ELR (cell line): Measurements from ENCODE around the gene SLC7A7.
"Not testable (repeated sequence)": the region's sequence is repeated elsewhere in the genome, so short reads cannot be mapped to it uniquely, and the experiment has no call there.

Source experiments
- DNase-seq: peaks from one replicate; pipeline ENCODE4 v3.0.0-alpha.2; 2015; ENCODE audit warnings: low read depth

The SLC7A7 gene

DNA sequence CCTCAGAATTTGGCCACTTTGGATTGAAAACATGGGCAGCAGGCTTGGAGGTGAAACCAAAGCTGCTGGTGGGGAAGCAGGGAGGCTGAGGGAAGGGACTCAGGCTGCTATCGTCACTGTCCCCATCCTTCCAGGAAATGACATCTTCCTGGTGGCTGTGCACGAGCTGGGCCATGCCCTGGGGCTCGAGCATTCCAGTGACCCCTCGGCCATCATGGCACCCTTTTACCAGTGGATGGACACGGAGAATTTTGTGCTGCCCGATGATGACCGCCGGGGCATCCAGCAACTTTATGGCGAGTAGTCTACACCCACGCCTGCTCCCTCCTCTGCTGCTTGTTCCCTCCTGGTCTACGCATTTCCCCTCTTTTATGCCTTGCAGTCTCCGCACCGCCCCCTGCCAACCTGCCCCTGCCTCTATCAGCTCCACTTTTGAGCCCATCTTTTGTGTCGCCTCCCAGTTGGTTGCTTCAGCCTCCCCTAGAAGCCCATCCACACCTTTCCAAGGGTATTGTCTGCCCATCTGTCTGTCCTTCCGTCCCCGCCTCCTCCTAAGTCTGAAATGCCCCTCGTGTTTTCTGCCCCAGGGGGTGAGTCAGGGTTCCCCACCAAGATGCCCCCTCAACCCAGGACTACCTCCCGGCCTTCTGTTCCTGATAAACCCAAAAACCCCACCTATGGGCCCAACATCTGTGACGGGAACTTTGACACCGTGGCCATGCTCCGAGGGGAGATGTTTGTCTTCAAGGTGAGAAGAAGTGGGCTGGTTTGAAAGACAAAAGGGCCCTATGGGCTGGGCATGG, 28.1 kb upstream of the SLC7A7 start:
- no peak for DNase-seq

DNA sequence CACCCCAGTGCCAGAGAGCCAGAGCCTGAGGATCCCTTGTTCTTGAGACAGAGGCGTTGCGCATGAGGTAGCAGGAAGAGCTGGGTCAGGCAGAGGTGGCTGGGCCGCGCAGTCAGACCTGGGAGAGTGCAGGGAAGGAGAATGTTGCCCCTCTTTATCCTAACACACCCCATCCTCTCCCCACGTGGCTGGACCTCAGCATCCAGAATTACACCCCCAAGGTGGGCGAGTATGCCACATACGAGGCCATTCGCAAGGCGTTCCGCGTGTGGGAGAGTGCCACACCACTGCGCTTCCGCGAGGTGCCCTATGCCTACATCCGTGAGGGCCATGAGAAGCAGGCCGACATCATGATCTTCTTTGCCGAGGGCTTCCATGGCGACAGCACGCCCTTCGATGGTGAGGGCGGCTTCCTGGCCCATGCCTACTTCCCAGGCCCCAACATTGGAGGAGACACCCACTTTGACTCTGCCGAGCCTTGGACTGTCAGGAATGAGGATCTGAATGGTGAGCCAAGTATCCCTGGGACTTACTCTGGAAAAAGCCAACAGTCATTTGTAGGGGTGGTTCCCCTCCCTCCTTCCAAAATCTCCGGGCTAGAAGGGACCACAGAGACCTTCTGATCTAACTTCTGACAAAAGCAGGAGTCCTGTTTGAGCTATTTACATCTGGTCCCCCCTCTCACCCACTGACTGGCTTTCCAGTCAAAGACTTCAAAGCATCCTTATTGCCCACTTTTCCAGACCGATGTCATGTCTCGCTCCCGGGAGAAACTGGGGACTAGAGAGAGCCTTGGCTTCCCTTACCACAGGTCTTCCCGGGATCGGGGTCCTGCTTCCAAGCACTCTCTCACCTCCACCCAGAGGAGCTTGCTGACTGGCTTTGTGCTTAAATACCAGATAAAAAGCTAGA, 27.2 kb upstream of the SLC7A7 start:
- DNase-seq: no peak

DNA sequence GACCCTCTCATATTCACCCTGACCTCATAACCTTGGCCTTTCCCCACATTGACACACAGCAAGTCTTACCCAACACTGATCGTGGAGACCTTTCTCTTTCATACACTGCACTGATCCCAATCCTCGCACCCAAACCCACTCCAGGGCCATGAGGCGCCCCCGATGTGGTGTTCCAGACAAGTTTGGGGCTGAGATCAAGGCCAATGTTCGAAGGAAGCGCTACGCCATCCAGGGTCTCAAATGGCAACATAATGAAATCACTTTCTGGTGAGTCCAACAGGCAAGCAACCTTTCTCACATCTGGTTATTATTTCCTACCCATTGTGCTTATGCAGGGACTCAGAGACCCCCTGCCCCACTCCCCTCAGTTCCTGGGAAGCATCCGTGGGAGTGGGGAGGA, 26.5 kb upstream of the SLC7A7 start:
- no peak for DNase-seq

DNA sequence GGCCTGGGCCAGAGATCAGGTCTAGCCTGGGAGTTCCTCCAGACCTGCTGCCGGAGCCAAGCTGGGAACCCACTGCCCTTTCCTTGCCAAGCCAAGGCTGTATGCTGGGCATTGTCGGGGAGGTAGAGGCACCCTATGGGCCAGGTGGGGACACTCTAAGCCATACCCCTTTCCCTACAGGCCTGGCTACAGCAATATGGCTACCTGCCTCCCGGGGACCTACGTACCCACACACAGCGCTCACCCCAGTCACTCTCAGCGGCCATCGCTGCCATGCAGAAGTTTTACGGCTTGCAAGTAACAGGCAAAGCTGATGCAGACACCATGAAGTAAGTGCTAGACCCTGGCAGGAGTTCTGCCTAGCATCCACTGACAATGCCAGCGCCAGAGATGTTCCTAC, 26.1 kb upstream of the SLC7A7 start:
- no peak for DNase-seq

DNA sequence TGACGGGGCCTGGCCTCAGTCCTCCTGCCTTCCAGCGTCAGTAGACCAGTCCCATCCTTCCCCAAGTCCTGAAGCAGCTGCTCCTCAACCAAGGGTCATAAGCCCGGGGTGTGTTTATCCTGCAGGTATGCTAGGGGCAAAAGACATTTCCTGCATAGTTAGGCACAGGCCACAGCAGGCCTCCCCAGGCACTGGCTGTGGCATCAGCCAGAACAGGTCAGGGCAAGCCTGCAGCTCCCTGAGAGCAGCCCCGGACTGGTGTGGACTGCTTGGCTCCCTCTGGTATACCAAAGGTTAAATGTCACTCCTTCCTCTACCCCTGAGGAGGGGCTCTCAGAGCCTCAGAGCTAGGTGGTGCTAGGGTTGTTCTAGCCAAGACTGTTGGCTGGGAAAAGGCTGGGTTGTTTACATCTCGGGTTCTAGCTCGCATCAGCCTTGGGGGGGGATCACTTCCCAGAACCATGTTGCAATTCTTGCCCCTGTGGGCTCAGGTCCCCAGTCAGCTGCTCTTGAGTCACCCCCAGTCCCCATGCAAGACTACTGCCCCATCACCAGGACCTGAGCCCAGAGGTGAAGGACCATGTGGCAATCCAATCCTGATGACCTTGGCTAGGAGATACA, 24.0 kb upstream of the SLC7A7 start:
- no peak for DNase-seq

DNA sequence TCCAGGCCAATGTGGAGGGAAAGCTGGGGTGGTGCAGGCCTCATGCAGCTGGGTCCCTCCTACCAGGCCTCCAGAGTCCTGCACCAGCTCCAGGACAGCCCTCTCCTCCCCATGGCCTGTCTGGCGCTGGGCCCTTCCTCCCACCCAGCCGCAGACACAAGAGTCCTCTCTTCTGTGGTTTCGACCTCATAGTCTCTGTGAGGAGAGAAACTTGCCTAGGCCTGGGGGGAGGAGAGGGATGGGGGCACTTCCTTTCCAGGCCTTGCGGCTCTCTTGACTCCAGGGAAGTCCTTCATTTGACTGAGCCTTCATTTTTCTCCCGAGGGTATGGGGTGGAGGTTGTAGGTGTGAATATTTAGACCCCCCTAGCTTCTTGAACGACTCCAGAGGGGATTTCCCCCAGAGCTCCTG, 23.4 kb upstream of the SLC7A7 start:
- peak; percentile 70 for DNase-seq

DNA sequence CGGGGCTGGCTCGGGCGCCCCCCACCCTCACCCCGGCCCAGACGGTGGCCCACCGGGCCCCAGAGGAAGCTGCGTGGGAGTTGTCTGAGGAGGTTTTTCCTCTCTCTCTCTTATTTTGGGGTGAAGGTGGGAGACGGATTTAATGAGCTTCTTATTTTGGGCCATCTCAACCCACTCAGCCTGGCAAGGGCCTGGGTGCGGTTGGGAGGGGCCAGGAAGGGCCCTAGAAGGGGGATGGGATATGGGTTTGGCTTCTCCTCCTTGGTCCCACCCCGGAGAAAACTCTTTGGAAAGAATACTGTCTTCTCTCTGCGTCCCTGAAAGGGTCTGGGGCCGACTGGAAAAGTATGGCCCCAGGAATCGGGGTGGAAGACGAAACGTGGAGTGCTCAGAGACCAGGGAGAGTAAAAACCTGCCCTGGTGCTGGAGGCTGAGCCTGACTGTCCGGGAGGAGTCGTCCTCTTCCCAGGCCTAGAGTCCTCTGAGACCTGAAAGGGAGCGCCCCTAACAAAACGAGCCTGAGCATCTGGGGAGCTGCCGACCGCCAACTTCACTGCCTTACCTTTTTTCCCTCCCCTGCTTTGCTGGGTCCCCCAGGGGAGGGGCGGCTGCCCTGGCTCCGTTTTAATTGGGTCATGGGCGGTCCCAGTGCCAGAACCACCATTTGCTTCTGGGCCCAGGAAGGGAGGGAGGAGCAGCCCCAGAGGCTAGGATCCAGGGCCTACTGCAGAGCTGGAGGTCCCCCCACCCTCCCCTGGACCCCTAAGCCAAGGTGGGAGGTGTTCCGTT, 22.7 kb upstream of the SLC7A7 start:
- DNase-seq: peak; percentile 67

DNA sequence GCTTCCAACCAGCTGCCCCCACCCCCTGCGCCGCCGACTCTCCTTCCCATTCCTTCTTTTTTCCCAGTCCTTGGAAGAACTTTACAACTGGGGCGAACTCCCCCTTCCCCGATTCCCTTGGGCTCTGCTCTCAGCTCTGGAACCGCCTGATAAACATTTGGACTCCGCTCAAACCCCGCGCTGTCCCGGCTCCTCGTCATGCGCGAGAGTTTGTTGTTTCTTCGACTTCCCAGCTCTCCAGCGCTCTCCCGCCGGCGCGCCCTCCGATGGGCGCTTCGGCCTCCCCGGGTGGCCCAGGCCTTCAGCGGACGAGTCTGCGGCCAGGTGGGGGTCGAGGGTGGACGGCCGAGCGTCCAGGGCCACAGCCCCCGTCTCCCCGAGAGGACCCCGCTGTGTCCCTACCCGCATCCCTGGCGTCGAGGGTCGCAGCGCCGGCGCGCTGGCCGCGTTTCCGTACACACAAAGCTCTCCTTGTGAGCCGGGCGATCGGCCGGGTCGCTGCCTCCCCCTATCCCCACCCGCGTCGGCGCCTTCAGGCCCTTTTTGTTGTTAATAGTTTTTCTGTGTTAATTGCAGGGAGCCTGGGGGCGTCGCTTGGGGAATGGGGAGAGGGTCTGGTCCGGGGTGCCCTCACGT, 22.0 kb upstream of the SLC7A7 start:
- peak; percentile 60 for DNase-seq

DNA sequence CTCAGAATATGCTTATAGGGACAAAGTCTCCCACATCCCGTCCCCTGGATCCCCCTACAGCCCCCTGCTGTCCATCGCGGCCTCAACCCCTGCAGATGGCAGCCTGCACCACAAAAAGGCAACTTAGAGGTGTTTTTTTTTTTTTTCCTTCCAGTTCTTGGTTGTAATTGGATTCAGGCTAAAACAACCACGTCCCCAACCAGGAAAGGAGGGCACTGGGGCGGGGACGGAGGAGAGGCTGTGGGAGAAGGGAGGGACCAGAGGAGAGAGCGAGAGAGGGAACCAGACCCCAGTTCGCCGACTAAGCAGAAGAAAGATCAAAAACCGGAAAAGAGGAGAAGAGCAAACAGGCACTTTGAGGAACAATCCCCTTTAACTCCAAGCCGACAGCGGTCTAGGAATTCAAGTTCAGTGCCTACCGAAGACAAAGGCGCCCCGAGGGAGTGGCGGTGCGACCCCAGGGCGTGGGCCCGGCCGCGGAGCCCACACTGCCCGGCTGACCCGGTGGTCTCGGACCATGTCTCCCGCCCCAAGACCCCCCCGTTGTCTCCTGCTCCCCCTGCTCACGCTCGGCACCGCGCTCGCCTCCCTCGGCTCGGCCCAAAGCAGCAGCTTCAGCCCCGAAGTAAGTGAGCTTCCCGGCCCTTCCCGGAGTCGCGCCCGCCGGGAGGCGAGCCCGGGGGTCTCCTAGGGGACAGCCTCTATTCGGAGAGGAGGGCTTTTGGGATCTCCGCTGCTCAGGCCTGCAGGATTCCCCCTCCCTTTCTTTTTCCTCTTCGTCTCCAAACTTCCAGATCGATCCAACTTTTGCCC, 21.3 kb upstream of the SLC7A7 start, which contains the start of gene MMP14:
Gene MMP14, plus strand, starts transcription at position 285 of the 813 bp plus-strand sequence. Its CDS starts 233 bp downstream, at position 518.
- DNase-seq: peak; percentile 90

DNA sequence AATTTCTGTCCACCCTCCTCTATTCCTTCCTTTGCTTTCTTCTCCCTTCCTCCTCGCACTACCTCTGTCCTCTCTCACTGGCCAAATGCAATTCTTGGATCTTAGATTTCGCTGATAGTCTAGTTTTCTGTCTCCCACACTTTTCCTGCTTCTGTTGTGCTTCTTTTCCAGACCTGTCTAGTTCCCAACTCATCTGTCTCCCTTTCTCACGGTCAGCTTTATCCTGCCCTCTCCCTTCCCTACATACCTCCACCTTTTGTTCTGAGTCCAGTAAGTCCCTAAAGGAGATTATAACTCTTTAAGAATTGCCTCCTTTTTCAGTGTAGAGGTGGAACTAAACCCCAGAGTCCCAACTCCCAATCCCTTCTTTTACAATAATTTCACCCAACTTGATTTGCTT, 20.3 kb upstream of the SLC7A7 start:
- no peak for DNase-seq

DNA sequence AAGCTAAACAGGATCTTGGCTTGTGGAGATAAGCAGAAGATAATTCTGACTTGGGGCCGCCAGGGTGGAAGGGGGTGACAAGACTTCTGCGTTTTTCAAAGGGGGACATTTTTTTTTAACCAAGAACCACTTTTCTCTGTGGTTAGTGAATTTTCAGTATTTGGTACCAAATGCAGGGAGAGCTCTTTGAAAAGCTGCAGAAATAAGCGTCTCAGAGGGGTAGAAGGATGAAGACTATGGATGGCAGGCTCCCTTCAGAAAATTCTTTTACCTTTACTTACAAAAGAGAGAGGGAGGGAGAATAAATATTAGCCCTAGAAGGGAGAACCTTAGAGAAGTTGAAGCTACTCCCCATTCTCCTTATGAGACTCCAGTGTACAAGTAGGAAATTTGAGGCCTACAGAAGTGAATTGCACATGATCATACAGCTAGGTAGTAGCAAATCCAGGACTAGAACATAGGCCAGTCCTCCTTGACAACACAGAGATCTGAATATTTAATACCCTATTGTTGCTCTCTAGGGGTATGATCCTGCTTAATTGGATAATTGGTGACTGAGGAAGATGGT, 15.3 kb upstream of the SLC7A7 start:
- DNase-seq: no peak

DNA sequence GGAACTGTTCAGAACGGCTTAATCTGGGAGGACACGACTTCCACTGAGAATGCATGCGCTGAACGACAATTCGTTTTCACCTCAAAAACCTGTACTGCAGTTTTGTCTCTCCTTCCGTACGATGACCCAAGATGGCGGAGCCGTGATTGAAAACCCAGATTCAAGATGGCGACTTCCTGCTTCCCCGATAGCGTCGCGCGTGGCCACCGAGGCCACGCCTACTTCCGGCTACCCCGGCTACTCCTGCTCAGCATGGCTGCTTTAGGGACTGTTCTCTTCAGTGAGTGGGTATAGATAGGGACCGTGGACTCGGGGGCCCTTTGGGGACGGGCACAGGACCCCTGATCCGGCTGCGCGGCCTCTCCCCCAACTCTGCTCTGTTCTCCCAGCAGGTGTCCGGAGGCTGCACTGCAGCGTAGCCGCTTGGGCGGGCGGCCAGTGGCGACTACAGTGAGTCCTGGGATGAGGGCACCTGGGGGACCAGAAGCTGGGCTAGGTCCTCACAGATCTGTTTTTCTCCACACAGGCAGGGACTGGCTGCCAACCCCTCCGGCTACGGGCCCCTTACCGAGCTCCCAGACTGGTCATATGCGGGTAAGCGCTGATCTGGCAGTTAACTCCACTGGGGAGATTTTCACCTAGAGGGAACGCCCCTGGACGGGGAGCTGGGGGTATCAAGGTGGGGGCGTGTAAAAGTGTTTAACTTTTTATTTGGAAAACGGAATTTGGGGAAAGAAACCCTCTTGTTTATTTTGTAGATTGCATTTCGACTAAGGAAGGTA, 14.6 kb upstream of the SLC7A7 start, which contains the start of gene MRPL52:
Gene MRPL52, plus strand, starts transcription at position 227 of the 782 bp plus-strand sequence. Its CDS starts 26 bp downstream, at position 253.
- peak; percentile 92 for DNase-seq

DNA sequence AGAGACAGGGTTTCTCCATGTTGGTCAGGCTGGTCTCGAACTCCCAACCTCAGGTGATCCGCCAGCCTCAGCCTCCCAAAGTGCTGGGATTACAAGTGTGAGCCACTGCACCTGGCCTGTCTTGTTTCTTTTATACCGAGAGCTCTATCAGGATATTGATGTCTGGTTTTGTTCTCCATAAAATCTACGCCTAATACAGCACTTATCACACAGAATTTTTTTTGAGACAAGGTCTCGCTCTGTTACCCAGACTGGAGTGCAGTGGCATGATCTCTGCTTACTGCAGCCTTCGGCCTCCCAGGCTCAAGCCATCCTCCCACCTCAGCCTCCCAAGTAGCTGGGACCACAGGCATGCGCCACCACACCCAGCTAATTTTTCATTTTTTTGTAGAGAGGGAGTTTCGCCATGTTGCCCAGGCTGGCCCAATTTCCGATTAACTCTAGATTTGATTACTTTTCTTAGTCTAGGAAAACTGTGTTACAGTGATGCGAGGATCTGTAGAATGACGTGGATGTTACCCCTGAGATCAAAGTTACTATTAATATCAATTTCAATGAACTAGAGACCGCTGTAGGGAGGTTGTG, 13.9 kb upstream of the SLC7A7 start:
- not testable (repeated sequence) for DNase-seq

DNA sequence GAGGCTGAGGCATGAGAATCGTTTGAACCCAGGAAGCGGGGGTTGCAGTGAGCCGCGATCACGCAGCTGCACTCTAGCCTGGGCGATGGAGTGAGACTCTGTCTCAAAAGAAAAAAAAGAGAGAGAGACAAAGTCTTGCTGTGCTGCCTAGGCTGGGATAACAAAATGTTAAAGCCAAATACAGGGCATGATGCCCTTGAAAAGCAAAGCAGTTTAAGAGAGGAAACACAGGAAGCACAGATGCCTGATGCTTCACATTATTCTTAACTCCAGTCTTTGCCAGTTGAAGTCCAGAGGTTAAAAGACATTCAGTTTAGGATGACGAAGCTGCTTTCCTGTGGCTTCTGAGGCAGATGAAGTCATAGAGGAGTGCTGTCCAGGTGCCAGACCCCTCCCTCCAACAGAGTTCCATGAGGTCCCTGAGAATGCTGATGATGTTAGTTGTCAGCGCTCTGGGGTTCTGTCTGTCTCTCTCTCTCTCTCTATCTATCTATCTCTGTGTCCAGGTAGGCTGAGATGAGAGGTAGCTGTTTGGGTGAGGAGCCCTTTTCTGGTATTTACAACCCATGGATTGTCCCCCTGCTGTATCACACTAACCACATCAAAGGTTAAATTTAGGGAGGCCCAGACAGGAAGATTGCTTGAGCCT, 9.6 kb upstream of the SLC7A7 start:
- peak; percentile 96 for DNase-seq

DNA sequence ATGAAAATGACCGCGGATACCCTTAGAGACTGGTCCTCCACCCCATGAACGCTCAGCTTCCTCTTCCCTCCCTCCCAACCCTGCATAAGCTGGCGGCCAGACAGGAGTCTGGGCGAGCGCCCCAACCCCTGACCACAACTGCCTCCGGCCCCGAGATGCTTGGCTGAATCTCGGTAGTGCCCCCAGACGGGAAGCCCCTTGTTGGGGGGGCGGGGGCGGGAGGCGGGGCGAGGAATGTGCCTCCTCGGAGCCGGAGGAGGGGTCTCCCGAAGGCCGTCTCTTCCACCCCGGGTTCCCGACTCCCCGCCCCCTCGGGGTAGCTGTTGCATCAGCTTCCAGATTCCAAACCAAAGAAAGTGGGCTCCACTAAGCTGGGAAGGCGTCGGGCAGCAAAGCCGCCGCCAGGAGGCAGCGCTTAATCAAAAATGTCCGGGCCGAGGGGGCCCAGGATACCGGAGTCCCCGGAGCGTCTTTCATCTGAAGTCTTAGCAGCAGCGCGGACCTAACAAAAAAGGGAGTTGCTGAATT, 7.4 kb upstream of the SLC7A7 start:
- DNase-seq: peak; percentile 90

DNA sequence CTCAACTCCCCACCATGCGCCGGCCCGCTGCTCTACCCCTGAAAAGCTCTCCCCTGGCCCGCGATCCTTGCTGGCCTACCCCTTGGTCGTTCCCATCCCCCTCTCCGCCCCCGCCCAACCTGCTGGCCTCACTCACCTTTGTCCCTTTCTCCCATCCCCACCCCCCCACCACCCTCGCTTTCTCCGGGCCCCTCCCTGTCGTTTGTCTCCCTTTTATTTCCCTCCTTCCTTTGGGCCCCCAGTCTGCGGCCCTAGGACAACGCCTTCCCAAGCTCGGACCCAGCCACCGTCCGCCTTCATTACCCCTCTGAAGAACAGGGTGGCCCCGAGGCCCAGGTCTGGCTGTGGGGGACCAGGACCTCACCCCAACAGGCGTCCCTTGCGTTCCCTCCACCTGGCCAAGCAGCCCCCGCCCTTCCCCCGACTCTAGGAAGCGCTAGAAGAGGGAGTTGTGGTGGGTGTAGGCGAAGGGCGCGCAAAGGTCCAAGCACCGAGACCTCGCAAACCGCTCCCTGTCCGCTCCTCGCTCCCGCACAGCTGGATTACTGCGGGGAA, 6.9 kb upstream of the SLC7A7 start:
- DNase-seq: no peak

DNA sequence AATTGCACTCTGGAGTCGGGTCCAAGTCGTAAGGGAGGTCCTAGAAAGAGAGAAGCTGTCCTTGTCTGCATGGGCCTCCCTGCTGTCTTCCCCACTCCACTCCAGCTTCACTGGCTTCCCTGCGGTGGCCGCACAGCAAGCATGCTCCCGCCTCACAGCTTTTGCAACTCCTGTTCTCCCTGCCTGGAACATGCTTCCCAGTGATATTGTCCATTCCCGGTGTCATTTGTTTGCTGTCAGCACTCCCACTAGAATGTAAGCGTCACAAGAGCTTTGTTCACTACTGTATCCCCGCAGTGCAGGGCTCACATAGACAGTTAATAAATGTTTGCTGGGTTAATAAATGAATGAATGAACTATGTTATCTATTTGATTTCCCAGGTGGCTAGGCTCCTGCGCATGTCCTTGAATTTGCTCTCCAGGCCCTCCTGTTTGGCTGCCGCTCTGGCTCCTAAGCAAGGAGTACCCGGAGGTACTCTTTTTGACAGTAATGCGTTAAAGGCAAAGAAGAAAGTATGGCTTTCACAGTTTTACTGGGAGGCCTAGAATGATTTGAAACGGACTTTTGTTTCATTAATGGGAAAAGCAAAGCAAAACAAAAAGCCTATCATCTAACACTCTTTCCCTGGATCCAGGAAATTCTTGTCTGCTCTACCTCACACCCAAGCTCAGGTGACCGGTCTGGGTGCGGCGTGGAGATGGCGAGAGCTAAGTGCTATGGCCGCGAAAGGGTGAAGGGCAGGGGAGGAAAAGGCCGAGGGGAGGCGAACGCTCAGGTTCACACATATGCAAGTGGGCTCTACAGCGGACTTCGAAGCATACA, 6.2 kb upstream of the SLC7A7 start:
- DNase-seq: no peak
